Activated gamma-delta T cell treated with anti-CD3 and anti-CD28 coated beads, Interleukin-2, amount 50 U/mL, for 16 hours (primary cell): ENCODE measurements around the gene GLRX.

Experiments
- DNase-seq: peaks from one replicate; pipeline ENCODE4 v3.0.0-alpha.2; 2020; ENCODE audit warnings: low read depth

GLRX gene

GRCh38 chr5:95822542-95823181, at the start of gene GLRX:
TSS of gene GLRX (minus strand) at chr5:95822726. CDS start at chr5:95822662, 64 bp downstream.
- no peak for DNase-seq

DNA sequence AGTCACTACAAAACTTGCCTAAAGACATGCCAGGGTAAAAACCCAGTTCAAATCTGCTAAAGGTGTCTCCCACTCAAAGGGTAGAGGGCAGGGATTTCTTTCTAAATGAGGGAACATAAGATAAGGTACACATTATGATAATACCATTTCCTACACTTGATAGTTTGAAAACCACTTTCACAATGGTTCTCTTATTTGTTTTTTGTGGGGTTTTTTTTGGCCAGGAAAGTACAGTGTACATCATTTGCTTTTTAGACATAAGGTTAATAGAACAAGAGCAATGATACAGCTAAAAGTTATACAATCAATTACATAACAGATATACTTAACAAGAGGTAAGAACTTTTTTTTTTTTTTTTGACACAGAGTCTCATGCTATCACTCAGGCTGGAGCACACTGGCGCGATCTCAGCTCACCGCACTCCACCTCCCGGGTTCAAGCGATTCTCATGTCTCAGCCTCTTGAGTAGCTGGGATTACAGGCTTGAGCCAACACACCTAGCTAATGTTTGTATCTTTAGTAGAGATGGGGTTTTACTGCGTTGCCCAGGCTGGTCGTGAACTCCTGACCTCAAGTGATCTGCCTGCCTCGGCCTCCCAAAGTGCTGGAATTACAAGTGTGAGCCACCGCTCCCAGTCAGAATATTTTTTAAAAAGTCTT, 48.8 kb upstream of the GLRX start:
- no peak for DNase-seq

DNA sequence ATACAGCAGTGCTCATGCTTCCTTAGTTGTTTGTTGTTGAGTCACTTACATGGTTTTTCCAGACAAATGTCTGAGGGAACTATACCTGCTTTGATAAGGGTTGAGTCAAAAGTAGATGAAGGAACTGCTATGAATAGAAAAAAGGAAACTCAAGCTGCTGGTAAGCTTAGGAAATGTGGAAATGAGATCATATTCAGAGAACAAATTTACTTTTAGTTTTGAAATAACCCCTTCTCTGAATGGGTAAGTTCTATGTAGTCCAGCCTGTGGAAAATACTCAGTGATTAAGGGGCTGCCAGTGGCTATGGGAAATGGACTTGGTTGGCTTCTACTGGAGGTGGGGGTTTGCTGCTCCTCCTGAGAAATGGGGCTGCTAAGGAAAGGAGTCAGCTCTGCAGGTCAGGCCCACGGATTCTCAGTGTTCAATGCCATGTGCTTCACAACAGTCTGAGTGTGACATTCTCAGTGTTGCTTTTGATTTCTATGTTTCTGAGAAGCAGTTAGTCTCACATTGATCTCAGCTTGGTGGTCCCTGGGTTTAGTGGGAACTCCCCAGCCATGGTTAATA, 47.7 kb upstream of the GLRX start:
- DNase-seq: no peak

DNA sequence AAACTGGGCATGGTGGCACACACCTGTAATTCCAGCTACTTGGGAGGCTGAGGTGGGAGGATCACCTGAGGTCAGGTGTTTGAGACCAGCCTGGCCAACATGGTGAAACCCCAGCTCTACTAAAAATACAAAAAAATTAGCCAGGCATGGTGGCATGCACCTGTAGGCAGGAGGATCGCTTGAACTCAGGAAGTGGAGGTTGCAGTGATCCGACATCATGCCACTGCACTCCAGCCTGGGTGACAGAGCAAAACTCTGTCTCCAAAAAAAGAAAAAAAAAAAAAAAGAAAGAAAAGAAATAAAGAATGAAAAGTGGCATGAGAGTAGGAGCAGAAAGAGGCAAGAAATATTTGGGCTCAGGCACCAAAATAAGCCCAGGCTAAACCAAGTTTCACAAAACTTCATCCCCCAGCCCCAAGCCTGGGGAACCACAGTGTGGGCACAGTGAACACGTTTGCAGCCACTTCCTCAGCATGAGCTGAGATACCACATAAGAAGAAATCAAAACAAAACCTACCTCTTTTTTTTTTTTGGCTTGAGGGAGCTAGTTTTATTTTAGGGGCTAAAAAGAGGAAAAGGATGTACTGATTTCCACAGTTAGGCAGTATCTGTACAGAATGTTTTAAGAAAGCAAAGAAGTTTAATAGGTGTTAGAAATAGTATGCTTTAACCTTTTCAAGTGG, 46.8 kb upstream of the GLRX start:
- DNase-seq: peak; percentile 48

- no peak for DNase-seq
These were observed 45.6 kb upstream of the GLRX start for GRCh38 chr5:95868136-95868535.

DNA sequence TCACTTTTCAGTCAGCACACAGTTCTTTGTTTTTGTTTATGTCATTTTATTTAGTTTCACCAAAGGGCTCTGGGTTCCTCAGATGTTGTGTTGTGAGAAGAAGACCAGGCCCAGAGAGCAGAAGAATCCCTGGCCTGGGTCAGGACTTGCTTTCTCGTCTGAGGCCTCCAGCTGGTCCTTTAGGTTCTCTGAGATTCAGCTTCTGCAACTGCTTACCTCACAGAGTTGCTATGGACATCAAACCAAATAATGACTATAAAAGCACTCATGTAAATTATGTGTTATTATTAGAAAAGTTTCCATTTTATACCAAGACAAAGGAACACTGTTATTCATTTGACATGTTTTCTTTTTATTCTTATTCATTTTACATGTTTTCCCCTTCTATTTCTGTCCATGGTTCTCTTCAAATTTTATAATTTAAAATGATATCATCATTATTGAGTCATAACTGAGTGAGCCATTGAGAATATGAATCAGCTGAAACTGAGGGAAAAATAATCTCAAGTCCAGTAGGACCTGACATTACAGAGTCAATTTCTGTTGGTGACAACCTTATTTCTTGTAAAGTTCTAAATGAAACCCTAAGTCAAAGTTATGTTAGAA, 44.0 kb upstream of the GLRX start:
- no peak for DNase-seq

DNA sequence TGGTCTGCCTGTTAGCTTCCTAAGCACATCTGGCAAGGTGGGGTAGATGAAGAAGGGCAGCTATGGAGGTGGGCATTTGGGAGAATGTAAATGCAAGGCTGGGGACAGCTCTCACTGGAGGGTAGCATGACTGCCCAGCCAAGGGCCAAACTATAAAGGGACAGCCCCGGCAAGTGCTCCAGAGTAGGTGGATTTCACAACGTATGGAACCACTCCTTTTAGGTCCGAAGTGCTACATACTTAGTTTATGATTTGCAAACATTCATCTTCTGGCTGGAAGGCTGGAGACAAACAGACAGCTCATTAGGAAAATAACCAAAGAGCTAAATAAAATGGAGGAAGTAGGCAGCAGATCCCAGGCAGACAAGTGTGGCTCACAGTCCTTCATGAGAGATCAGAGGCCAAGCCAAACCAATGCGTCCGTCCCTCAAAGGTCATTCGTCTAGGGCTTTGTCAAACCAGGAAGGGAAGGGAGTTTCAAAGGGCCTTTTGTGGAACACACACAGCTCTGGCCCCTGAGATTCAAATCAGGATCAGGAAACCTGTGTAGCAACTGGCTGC, 42.5 kb upstream of the GLRX start:
- DNase-seq: no peak

DNA sequence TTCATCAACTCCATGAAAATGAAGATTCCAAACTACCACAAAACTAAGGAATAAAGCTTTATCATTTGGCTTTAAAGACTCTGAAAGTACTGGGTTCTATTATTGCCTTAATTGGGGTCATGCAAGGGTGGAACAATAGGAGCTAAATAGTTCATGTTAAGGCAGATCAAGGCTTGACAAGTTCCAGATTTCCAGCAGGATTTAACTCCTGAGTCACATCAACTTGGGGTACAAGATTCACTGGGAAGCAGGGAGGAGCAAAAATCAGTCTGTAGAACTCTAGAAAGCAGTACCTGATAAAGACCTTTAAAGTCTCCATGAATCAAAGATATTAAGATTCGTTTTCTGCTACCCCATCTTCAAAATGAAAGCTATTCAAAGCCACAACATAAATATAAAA, 41.9 kb upstream of the GLRX start:
- DNase-seq: no peak

GRCh38 chr5:95863383-95863757, 40.8 kb upstream of the GLRX start:
- no peak for DNase-seq

DNA sequence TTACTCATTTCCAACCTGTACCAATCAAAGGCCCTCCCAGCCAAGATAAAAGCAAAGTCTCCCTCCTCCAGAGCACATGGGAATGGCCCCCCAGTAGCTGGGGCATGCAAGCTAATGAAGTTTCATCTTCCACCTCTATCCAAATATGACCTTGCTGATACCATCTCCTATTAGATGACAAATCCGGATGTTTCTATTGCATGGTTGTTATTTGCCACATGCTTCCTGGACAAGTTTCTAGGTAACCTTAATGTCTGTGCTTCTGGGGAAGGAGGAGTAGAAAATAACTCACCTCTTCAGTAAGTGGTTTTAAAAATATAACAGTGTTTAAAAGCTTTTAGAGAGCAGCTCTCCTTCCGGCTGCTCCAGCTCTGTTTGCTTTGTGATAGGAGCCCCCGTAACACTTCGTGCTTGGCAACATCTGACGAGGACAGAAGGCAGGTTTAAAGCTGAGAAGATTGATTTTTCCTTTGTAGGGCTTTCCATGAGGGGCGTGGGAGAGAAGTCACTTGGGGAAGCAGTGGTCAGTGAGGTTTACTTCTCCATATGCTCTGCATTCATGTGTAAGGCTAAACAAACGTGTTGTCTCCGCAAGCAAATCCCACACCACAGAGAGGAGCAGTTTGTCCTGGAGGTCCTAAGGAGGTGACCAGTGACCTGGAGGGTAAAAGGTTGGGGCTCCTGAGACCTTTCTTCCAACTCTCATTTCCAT, 40.3 kb upstream of the GLRX start:
- DNase-seq: no peak

- DNase-seq: no peak
These were observed 39.5 kb upstream of the GLRX start for GRCh38 chr5:95861864-95862561.

DNA sequence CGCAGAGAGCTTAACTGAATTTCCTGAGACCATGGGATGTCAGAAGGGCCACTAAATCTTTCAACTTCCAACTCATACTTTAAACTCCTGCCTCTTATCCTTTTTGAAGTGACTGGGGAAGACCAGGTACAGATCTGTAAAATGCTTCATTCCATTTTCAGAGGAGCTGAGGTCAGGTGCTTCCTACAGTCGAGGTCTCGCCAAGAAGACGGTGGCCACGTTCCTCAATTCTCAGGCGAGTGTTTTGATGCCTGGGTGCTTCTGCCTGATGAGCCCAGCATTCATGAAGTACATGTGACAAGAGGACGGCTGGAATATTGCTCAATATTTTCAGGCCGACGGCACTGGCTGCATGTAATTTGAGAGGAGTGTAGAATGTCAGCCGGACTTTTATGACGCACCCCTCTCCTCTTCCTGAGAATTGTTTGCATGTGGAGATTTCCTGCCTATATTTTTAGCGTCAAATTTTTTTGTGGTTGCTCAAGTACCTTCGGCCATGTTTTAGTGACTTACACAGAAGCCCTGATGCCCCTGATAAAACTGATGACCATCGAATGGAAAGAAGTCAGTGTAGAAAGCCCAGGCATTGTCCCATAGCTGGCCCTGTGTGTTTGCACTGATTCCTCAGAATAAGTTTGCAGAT, 38.8 kb upstream of the GLRX start:
- no peak for DNase-seq

DNA sequence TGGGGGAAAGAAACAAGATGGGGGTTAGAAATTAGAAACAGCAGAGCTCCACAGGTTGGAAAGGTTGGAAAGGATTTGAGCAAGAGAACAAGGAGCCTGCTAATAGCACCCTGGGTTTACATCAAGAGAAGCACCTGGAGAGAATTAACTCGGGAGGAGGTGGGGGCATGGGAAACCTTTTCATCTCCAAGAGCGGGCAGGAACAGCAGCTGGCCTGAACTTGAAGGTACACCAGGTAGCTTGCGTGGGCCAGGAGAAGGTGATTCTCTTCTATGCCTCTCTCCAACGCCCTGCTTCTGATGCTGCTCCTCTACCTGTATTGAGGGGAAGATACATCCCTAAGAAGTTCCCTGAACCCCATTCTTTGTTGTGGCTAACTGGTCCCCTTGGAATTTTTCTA, 37.1 kb upstream of the GLRX start:
- no peak for DNase-seq

- DNase-seq: peak; percentile 86
These were observed 36.4 kb upstream of the GLRX start for GRCh38 chr5:95858661-95859595.

DNA sequence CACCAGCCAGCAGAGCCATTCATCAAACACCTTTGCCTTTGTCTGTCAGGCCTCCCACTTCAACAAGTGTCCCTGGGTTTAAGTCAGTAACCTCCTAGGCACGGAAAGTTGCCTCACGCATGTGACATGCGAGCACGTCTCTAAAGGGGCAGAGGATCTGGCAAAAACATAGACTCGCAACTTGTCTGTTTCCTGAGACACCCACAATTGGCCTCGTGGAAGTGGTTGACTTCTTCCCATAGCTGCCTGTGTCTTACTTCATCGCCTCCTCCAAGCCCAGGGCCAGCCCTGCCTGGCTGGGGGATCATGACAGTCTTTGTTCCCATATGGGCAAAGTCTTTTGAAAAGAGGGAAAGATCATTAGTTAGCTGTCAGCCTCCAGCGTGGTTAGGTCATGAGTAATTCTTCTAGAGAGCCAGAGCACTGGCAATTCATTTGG, 35.5 kb upstream of the GLRX start:
- no peak for DNase-seq

GRCh38 chr5:95857185-95857945, 34.8 kb upstream of the GLRX start:
- DNase-seq: no peak

- no peak for DNase-seq
These were observed 34.0 kb upstream of the GLRX start for GRCh38 chr5:95856501-95856981.

- DNase-seq: no peak
These were observed 31.0 kb upstream of the GLRX start for GRCh38 chr5:95853490-95853889.
